Peyer's patch (tissue), 4 donors: Measurements from ENCODE around the gene GGA1. TPM values are rescaled to one million over a fixed set of nuclear protein-coding genes. Genes with fewer than 3 reads are reported as not detected.

Experiments used
- DNase-seq, 3 donors: peaks; one replicate each; pipeline ENCODE4 v3.0.0-alpha.2; 2017 to 2019
- H3K27ac ChIP-seq, 4 donors: fragments of 200-600 bp; sonication (generic); one replicate each; pipeline ENCODE4 v1.5.1; 2016 to 2019
- H3K27me3 ChIP-seq, 2 donors: fragments of 200-600 bp; sonication (generic); one replicate each; pipeline ENCODE4 v1.5.1; 2019
- H3K36me3 ChIP-seq, 3 donors: fragments of 200-600 bp; sonication (generic); one replicate each; pipeline ENCODE4 v1.5.1; 2016 to 2019
- H3K4me1 ChIP-seq, 4 donors: fragments of 200-600 bp; sonication (generic); one replicate each; pipeline ENCODE4 v1.5.1; 2016 to 2019
- H3K4me3 ChIP-seq, 4 donors: fragments of 200-600 bp; sonication (generic); 1 replicate in 3 of 4; 2 replicates in 1 of 4; pipeline ENCODE4 v1.5.1; 2016 to 2019; ENCODE audit warnings: mild to moderate bottlenecking in 1 of 4
- H3K9me3 ChIP-seq, 4 donors: fragments of 200-600 bp; sonication (generic); one replicate each; pipeline ENCODE4 v1.5.1; 2016 to 2019; ENCODE audit warnings: mild to moderate bottlenecking in 1 of 4
- POLR2A ChIP-seq, 2 donors: fragments of 450-650 bp; IDR thresholded peaks; one replicate each; pipeline ENCODE4 v1.5.1; 2017; ENCODE audit warnings: antibody characterized with exemption in 2 of 2, mild to moderate bottlenecking in 2 of 2, moderate library complexity in 2 of 2
- total RNA-seq, 4 donors: library from RNA; depleted of rRNA; stranded (reverse); fragments of >200 nt; gene quantifications; one replicate each; pipeline ENCODE4 v1.1.0, GENCODE V29; 2016
- TF ChIP-seq, protein P1 (sequence below), 6 experiments: fragments of 450-650 bp in 4 of 6; fragments of 200-600 bp in 2 of 6; sonication (generic) in 1 of 6; IDR thresholded peaks; one replicate each; pipeline ENCODE4 v1.5.1; 2017 to 2019; ENCODE audit warnings: antibody characterized with exemption in 6 of 6, mild to moderate bottlenecking in 3 of 6, moderate library complexity in 1 of 6

Gene GGA1
- total RNA-seq, 4 donors from 2014 or later: 67.1 to 189 (median 117) TPM

DNA sequence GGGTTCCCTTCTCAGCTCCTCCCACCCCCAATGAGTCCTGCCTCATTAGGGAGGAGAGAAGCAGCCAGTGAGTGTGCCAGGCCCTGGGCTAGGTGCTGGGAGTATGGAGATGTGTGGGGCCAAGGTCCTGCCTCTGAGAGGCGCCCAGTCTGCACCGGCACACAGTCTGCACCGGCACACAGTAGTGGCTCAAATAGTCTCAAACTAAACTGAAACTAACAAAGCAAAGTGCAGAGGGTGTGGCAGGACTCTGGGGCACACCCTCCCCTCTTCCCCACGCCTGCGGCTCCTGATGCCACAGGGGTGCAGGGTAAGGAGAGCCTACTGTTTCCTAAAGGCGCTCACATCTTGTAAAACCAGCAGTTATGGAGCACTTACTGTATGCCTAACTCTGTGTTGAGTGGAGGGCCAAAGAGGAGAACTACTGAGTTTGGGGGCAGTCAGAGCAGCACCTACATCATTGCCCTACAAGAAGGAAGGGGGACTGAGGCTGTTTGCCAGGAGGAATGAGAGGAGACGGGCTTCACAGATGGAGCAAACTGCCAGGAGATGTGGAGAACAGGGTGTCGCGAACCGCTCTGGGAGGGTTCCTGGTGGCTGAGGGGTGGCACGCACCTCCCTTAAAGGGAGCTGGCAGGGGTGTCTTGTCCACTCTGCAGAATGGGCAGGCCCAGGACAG is 29.9 kb downstream of the GGA1 start:
- H3K4me3 ChIP-seq: peak overlapping the region; percentile 54 to 85 (median 78)
- peaks cover 28 to 80% (median 61%) of the 10 kb centered on the region in 4 donors for H3K4me1 ChIP-seq
- peak; percentile 18 to 93 for TF ChIP-seq POLR2A (IDR thresholded peaks at IDR 0.05)
- TF ChIP-seq, protein P1, sequence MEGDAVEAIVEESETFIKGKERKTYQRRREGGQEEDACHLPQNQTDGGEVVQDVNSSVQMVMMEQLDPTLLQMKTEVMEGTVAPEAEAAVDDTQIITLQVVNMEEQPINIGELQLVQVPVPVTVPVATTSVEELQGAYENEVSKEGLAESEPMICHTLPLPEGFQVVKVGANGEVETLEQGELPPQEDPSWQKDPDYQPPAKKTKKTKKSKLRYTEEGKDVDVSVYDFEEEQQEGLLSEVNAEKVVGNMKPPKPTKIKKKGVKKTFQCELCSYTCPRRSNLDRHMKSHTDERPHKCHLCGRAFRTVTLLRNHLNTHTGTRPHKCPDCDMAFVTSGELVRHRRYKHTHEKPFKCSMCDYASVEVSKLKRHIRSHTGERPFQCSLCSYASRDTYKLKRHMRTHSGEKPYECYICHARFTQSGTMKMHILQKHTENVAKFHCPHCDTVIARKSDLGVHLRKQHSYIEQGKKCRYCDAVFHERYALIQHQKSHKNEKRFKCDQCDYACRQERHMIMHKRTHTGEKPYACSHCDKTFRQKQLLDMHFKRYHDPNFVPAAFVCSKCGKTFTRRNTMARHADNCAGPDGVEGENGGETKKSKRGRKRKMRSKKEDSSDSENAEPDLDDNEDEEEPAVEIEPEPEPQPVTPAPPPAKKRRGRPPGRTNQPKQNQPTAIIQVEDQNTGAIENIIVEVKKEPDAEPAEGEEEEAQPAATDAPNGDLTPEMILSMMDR (IDR thresholded peaks at IDR 0.05): peak in 1 of 6 experiments; percentile 20
- no peaks in the 10 kb centered on the region for H3K9me3 ChIP-seq
- DNase-seq: peak; percentile 51 to 89 (median 88)
- H3K36me3 ChIP-seq: peaks cover 0 to 10% (median 0%) of the 10 kb centered on the region in 3 donors
- peak overlapping the region; percentile 87 to 98 (median 94) for H3K27ac ChIP-seq
- no peaks in the 10 kb centered on the region for H3K27me3 ChIP-seq

DNA sequence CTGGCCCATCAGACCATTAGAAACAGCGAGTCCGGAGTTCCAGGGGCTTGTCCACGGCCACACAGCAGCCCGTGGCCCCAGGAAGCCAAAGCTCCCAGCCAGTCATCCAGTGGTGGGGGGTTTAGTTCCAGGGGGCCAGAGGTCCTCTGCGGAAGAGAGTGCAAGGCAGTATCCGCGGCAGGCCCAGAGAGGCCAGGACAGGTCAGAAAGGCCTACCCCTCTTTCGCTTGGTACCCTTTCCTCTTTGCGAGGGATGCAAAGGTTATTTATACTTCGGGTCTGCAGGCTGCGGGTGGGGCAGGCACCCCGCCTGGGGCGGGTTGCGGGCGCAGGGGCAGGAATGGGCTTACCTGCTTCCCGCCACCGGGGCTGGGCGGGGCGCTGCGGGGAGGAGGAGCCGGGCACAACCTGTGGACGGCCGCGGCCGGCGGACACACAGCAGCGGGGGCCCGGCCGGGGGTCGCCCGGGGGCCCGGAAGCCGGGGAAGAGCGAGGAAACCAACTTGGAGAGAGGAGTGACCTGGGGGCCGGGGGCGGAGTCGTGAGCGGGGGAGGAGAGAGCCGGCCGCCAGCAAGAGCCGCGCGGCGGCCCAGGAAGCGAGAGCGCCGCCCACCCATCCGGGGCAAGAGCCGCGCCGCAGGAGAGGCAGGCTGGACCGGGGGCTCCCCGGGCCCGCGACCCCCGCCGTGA is 30.6 kb downstream of the GGA1 start, which contains the start of gene SH3BP1:
TSS of gene SH3BP1 (plus strand) at position 600 of the 691 bp plus-strand sequence. CDS start 119 bp downstream, outside the sequence.
- H3K4me1 ChIP-seq: peaks cover 21 to 77% (median 57%) of the 10 kb centered on the region in 4 donors
- peak within 1 kb of the TSS; percentile 87 to 98 (median 94) for H3K27ac ChIP-seq
- peak within 1 kb of the TSS; percentile 54 to 85 (median 78) for H3K4me3 ChIP-seq
- TF ChIP-seq, protein P1 (IDR thresholded peaks at IDR 0.05): peak in 2 of 6 experiments; percentile 13 to 25
- TF ChIP-seq POLR2A (IDR thresholded peaks at IDR 0.05): peak; percentile 57 to 70
- peaks cover 0 to 10% (median 0%) of the 10 kb centered on the region in 3 donors for H3K36me3 ChIP-seq
- no peaks in the 10 kb centered on the region for H3K27me3 ChIP-seq
- H3K9me3 ChIP-seq: no peaks in the 10 kb centered on the region
- peak; percentile 75 to 87 (median 85) for DNase-seq

DNA sequence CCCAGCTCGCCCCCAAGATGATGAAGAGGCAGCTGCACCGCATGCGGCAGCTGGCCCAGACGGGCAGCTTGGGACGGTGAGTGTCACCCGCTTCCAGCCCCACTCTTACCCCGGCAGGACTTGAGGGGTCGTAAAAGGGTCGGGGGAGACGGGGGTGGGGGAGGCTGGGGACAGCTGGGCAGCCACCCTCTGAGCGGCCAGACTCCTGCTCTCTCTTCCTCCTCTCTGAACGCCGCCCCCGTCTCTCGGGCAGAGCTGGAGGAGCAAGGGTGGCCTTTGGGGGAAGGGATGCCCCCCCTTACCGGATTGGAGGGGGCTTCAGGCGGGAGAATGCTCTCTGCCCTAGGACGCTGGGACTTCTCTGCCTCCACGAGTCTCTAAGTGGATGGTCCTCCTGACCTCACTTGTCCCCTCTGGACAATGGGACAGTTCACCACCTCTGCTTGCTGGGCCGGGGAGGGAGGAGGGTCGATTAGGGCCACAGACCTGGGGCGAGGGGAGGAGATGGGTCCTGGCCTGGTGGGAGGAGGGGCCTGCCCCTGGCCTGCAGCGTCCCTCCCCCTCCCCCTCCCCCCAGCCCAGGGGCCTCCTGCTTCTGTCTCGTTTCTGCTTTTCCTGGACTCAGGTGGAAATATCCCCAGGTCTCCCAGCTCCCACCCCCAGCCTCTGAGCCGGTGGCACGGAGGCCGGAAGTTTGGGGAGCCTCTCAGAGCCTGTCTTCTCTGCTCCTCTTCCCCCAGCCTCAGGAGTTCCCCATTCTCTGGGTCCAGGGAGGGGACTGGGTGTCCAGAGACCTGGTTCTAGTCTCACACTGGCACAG is 31.3 kb downstream of the GGA1 start:
- TF ChIP-seq, protein P1 (IDR thresholded peaks at IDR 0.05): no peak
- TF ChIP-seq POLR2A (IDR thresholded peaks at IDR 0.05): no peak
- no peaks in the 10 kb centered on the region for H3K27me3 ChIP-seq
- H3K36me3 ChIP-seq: peaks cover 0 to 18% (median 0%) of the 10 kb centered on the region in 3 donors
- H3K9me3 ChIP-seq: no peaks in the 10 kb centered on the region
- H3K27ac ChIP-seq: peak overlapping the region; percentile 87 to 98 (median 94)
- peak overlapping the region; percentile 54 to 85 (median 78) for H3K4me3 ChIP-seq
- H3K4me1 ChIP-seq: peaks cover 14 to 70% (median 49%) of the 10 kb centered on the region in 4 donors
- peak; percentile 60 to 69 (median 68) for DNase-seq

DNA sequence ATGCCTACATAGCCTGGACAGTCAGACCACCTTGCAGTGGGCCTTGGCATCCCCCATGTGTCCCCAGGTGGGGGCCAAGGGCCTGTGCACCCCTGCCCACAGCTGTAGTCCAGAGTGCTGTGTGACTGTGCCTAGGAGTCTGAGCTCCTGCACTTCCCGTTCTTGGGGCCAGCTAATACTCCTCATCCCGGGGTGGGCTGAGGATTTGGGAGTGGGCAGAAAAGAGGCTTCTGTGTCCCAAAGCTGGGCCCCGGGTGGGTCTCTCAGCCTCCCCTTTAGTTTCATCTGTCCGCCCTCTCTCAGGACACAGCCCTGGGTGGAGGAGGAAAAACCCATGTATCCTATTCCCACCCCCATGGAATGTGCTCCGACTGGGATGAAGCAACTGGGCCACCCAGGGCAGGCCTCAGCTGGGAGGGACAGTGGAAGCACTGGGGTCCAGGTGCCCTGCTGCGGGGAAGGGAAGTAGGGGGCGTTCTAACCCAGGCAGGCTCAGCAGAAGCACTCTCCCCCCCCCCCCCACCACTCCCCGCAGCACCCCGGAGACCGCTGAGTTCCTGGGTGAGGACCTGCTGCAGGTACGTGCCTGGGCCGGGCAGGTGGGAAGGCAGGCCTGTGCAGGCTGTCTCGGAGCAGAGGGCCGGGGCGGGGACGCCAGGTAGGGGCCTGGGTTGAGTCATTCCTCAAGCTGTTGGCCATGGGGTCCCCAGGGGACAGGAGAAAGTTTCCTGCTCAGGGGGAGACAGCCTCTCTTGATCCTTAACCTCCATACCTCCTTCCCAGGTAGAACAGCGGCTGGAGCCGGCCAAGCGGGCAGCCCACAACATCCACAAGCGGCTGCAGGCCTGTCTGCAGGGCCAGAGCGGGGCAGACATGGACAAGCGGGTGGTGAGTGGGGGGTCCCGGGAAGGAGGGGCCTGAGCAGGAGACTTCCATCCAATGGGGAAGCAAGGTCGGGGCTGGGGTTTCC is 32.2 kb downstream of the GGA1 start:
- peak overlapping the region; percentile 54 to 85 (median 78) for H3K4me3 ChIP-seq
- TF ChIP-seq, protein P1 (IDR thresholded peaks at IDR 0.05): peak in 1 of 6 experiments; percentile 7
- no peak for TF ChIP-seq POLR2A (IDR thresholded peaks at IDR 0.05)
- H3K27me3 ChIP-seq: no peaks in the 10 kb centered on the region
- no peaks in the 10 kb centered on the region for H3K9me3 ChIP-seq
- peak overlapping the region; percentile 87 to 98 (median 94) for H3K27ac ChIP-seq
- peaks cover 0 to 25% (median 0%) of the 10 kb centered on the region in 3 donors for H3K36me3 ChIP-seq
- peaks cover 13 to 61% (median 44%) of the 10 kb centered on the region in 4 donors for H3K4me1 ChIP-seq
- peak; percentile 52 to 71 (median 64) for DNase-seq
